Measurements from ENCODE around the gene BLOC1S3. TPM values are rescaled to one million over a fixed set of nuclear protein-coding genes. Genes with fewer than 3 reads are reported as not detected.
"Not testable (repeated sequence)": the region's sequence is repeated elsewhere in the genome, so short reads cannot be mapped to it uniquely, and the experiment has no call there.

The BLOC1S3 gene
- total RNA-seq, 2 experiments from 2014 or later = 8.1 to 13.8 TPM

GRCh38 chr19:45222724-45223123, 44.1 kb downstream of the BLOC1S3 start:
- H3K4me1 ChIP-seq (ENCODE audit: insufficient read depth, low read length, poor library complexity, severe bottlenecking) = no peaks in the 10 kb centered on the region
- no peak overlapping the region for H3K4me2 ChIP-seq (ENCODE audit: low read length)
- no peaks in the 10 kb centered on the region for H3K9me2 ChIP-seq (ENCODE audit: insufficient read depth, low read length)
- H3K79me2 ChIP-seq (ENCODE audit: insufficient read depth, low read depth, low read length) = no peaks in the 10 kb centered on the region
- intact Hi-C loops (cut with micrococcal nuclease; ENCODE audit: unreplicated experiment) = no loop called here
- no peaks in the 10 kb centered on the region for H4K20me1 ChIP-seq (ENCODE audit: insufficient read depth, low read length)
- H2AFZ ChIP-seq (ENCODE audit: low read length) = no peak overlapping the region
- ChIA-PET CTCF (ENCODE audit: unreplicated experiment) (no interaction called here), POLR2A (no interaction called here)
- no TSS peak for BruUV-seq (replicated peaks)
- no peak for DNase-seq (ENCODE audit: low spot score)
- TF ChIP-seq EZH2phosphoT487 (IDR thresholded peaks at IDR 0.05; ENCODE audit: borderline replicate concordance, low read depth, low read length) = no peak
- no peak for TF ChIP-seq CTCF (conservative IDR thresholded peaks at IDR 0.05; ENCODE audit: low read length)
- no peak overlapping the region for H3K4me3 ChIP-seq (ENCODE audit: low read depth, low read length, poor library complexity, severe bottlenecking)
- no peak overlapping the region for H3K27ac ChIP-seq (ENCODE audit: low read depth, low read length, poor library complexity, severe bottlenecking)
- no peaks in the 10 kb centered on the region for H3K9me3 ChIP-seq (ENCODE audit: low read length)
- H3K36me3 ChIP-seq (ENCODE audit: insufficient read depth, low read length) = no peaks in the 10 kb centered on the region

- Histone ChIP-seq H3K9me2 (ENCODE audit: insufficient read depth, low read length) (no peaks in the 10 kb centered on the region), H3K79me2 (ENCODE audit: insufficient read depth, low read depth, low read length) (no peaks in the 10 kb centered on the region), H3K4me3 (ENCODE audit: low read depth, low read length, poor library complexity, severe bottlenecking) (no peak overlapping the region), H3K4me1 (ENCODE audit: insufficient read depth, low read length, poor library complexity, severe bottlenecking) (no peaks in the 10 kb centered on the region), H3K4me2 (ENCODE audit: low read length) (no peak overlapping the region), H3K27ac (ENCODE audit: low read depth, low read length, poor library complexity, severe bottlenecking) (no peak overlapping the region), H2AFZ (ENCODE audit: low read length) (no peak overlapping the region), H3K36me3 (ENCODE audit: insufficient read depth, low read length) (no peaks in the 10 kb centered on the region), H3K9me3 (ENCODE audit: low read length) (no peaks in the 10 kb centered on the region), H4K20me1 (ENCODE audit: insufficient read depth, low read length) (no peaks in the 10 kb centered on the region)
- POLR2A ChIA-PET = no interaction called here
- no peak for TF ChIP-seq CTCF (conservative IDR thresholded peaks at IDR 0.05; ENCODE audit: low read length)
- TF ChIP-seq EZH2phosphoT487 (IDR thresholded peaks at IDR 0.05; ENCODE audit: borderline replicate concordance, low read depth, low read length) = no peak
- no peak for DNase-seq (ENCODE audit: low spot score)
- CTCF ChIA-PET (ENCODE audit: unreplicated experiment) = no interaction called here
- no TSS peak for BruUV-seq (replicated peaks)
- intact Hi-C loops (cut with micrococcal nuclease; ENCODE audit: unreplicated experiment) = no loop called here
Measured at GRCh38 chr19:45223879-45224278, 45.3 kb downstream of the BLOC1S3 start.

- H2AFZ ChIP-seq (ENCODE audit: low read length) = no peak overlapping the region
- H3K36me3 ChIP-seq (ENCODE audit: insufficient read depth, low read length) = no peaks in the 10 kb centered on the region
- TF ChIP-seq EZH2phosphoT487 (IDR thresholded peaks at IDR 0.05; ENCODE audit: borderline replicate concordance, low read depth, low read length) = no peak
- TF ChIP-seq CTCF (conservative IDR thresholded peaks at IDR 0.05; ENCODE audit: low read length) = no peak
- DNase-seq (ENCODE audit: low spot score) = no peak
- ChIA-PET CTCF (ENCODE audit: unreplicated experiment) (no interaction called here), POLR2A (no interaction called here)
- no peaks in the 10 kb centered on the region for H4K20me1 ChIP-seq (ENCODE audit: insufficient read depth, low read length)
- H3K4me2 ChIP-seq (ENCODE audit: low read length) = no peak overlapping the region
- H3K4me3 ChIP-seq (ENCODE audit: low read depth, low read length, poor library complexity, severe bottlenecking) = no peak overlapping the region
- intact Hi-C loops (cut with micrococcal nuclease; ENCODE audit: unreplicated experiment) = no loop called here
- H3K9me3 ChIP-seq (ENCODE audit: low read length) = no peaks in the 10 kb centered on the region
- H3K9me2 ChIP-seq (ENCODE audit: insufficient read depth, low read length) = no peaks in the 10 kb centered on the region
- no peaks in the 10 kb centered on the region for H3K79me2 ChIP-seq (ENCODE audit: insufficient read depth, low read depth, low read length)
- H3K4me1 ChIP-seq (ENCODE audit: insufficient read depth, low read length, poor library complexity, severe bottlenecking) = no peaks in the 10 kb centered on the region
- no TSS peak for BruUV-seq (replicated peaks)
- H3K27ac ChIP-seq (ENCODE audit: low read depth, low read length, poor library complexity, severe bottlenecking) = no peak overlapping the region
Measured at GRCh38 chr19:45224645-45225044, 46.1 kb downstream of the BLOC1S3 start.

GRCh38 chr19:45229056-45229455, 50.5 kb downstream of the BLOC1S3 start:
- H3K9me2 ChIP-seq (ENCODE audit: insufficient read depth, low read length); H3K9me3 ChIP-seq (ENCODE audit: low read length); H3K79me2 ChIP-seq (ENCODE audit: insufficient read depth, low read depth, low read length); BruUV-seq (replicated peaks); H3K27ac ChIP-seq (ENCODE audit: low read depth, low read length, poor library complexity, severe bottlenecking); CTCF ChIA-PET (ENCODE audit: unreplicated experiment); H3K4me1 ChIP-seq (ENCODE audit: insufficient read depth, low read length, poor library complexity, severe bottlenecking); H3K4me3 ChIP-seq (ENCODE audit: low read depth, low read length, poor library complexity, severe bottlenecking); H4K20me1 ChIP-seq (ENCODE audit: insufficient read depth, low read length); DNase-seq (ENCODE audit: low spot score); H3K4me2 ChIP-seq (ENCODE audit: low read length); H3K36me3 ChIP-seq (ENCODE audit: insufficient read depth, low read length); H2AFZ ChIP-seq (ENCODE audit: low read length); intact Hi-C loops (cut with micrococcal nuclease; ENCODE audit: unreplicated experiment): not testable (repeated sequence)
- POLR2A ChIA-PET = interaction anchor here (0.5 kb wide), 1 partner anchor 375 kb away, joined by 3 read pairs; no protein-coding TSS in a partner anchor

All from OCI-LY7 (cell line).